Activated naive CD4-positive, alpha-beta T cell treated with anti-CD3 and anti-CD28 coated beads for 36 hours (primary cell): Measurements from ENCODE around the gene MTX1. TPM values are rescaled to one million over a fixed set of nuclear protein-coding genes. Genes with fewer than 3 reads are reported as not detected.

Source experiments
- CTCF ChIA-PET: fragments of 350-600 bp; sonication (Branson Sonifier 250); formaldehyde crosslinking; loops from one replicate; lab custom pipeline; 2021; ENCODE audit warnings: antibody characterized with exemption; lab: Charles Lee
- DNase-seq: peaks from one replicate; pipeline ENCODE4 v3.0.0-alpha.2; 2020
- H3K27ac Mint-ChIP-seq: one replicate; pipeline ENCODE4 v1.8.0; 2021; ENCODE audit warnings: mild to moderate bottlenecking, mixed read lengths
- H3K27me3 Mint-ChIP-seq: one replicate; pipeline ENCODE4 v1.8.0; 2021; ENCODE audit warnings: low read depth, mixed read lengths
- H3K36me3 Mint-ChIP-seq: one replicate; pipeline ENCODE4 v1.8.0; 2021; ENCODE audit warnings: low read depth, mixed read lengths
- H3K4me1 Mint-ChIP-seq: one replicate; pipeline ENCODE4 v1.8.0; 2021; ENCODE audit warnings: low read depth, mixed read lengths
- H3K4me3 Mint-ChIP-seq: one replicate; pipeline ENCODE4 v1.8.0; 2021; ENCODE audit warnings: mild to moderate bottlenecking, moderate library complexity, mixed read lengths
- H3K9me3 Mint-ChIP-seq: one replicate; pipeline ENCODE4 v1.8.0; 2021; ENCODE audit warnings: mixed read lengths
- intact Hi-C: fragments of 100-400 bp; cut with micrococcal nuclease; formaldehyde crosslinking; loops from one replicate; pipeline ENCODE4 v1.15.1; 2023
- total RNA-seq, 2 experiments: library from RNA; stranded (reverse); gene quantifications; one replicate each; pipeline ENCODE4 v1.2.3, GENCODE V29; 2021

MTX1 gene
- total RNA-seq, 2 experiments from 2014 or later = 46.8 to 47.4 TPM

DNA sequence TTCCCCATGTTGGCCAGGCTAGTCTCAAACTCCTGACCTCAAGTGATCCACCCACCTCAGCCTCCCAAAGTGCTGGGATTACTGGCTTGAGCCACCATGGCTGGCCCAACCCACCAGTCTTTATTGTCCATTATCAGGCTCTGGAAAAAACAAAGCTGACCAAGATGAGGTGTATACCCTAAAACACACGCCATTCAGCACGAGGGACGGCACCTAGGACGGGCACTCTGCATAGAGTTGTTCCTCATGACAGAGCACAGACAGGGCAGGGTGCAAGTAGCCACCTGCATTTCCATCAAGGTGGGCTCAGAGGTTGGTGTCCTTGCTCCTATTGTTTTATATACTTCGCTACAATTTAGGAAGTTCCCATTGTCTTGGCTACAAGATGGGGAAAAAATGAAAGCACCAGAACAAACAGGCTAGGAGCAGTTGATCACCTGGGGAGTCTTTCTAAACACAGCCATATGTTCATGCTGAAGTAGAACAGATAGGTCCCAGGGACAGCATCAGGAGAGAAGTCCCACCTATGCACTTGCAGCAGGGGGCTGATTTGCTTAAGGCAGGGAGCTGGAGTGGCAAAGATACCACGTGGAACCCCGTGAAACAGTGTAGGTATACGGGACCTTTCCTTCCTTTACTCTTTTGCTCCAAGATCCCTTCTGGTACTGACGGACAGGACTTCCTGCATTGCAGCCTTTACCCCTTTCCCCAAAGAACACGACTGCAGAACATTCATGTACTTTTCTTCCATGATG is 39.9 kb upstream of the MTX1 start:
- no peak overlapping the region for H3K4me3 Mint-ChIP-seq
- peaks cover 11% of the 10 kb centered on the region for H3K36me3 Mint-ChIP-seq
- H3K27ac Mint-ChIP-seq = no peak overlapping the region
- no peaks in the 10 kb centered on the region for H3K9me3 Mint-ChIP-seq
- no peaks in the 10 kb centered on the region for H3K27me3 Mint-ChIP-seq
- H3K4me1 Mint-ChIP-seq = peaks cover 31% of the 10 kb centered on the region
- intact Hi-C loops = loop anchor here (1.0 kb wide), 1 partner anchor 106 kb away; no protein-coding TSS in a partner anchor
- CTCF ChIA-PET = interaction anchor here (0.6 to 12.0 kb wide), 17 partner anchors 12 to 749 kb away, joined by 3 to 234 read pairs (median 4); partner anchors contain the start of genes EFNA4 and SLC50A1
- no peak for DNase-seq

DNA sequence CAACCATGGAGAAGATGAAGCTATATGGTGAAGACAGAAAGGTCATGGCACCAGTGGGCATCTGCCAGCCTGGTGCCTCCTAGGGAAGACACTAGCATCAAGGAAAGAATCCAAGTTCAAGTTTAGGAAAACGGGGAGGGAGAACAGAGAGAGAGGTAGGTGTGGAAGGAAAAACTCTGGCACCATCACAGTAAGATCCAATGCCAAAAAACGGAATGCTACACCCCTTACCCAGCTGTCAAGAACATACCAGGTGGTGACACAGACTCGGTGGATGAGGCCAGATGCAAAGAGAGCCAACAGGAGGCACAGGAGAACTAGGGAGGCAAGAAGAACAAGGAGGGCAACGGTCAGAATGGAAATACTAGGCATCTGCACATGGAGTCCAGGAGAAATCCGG is 39.0 kb upstream of the MTX1 start:
- H3K4me3 Mint-ChIP-seq = no peak overlapping the region
- no peaks in the 10 kb centered on the region for H3K9me3 Mint-ChIP-seq
- peaks cover 11% of the 10 kb centered on the region for H3K36me3 Mint-ChIP-seq
- no peak for DNase-seq
- no peak overlapping the region for H3K27ac Mint-ChIP-seq
- H3K27me3 Mint-ChIP-seq = no peaks in the 10 kb centered on the region
- H3K4me1 Mint-ChIP-seq = peaks cover 37% of the 10 kb centered on the region
- intact Hi-C loops = no loop called here
- CTCF ChIA-PET = interaction anchor here (0.7 to 12.0 kb wide), 5 partner anchors 41 to 130 kb away, joined by 3 to 234 read pairs (median 3); no protein-coding TSS in a partner anchor

DNA sequence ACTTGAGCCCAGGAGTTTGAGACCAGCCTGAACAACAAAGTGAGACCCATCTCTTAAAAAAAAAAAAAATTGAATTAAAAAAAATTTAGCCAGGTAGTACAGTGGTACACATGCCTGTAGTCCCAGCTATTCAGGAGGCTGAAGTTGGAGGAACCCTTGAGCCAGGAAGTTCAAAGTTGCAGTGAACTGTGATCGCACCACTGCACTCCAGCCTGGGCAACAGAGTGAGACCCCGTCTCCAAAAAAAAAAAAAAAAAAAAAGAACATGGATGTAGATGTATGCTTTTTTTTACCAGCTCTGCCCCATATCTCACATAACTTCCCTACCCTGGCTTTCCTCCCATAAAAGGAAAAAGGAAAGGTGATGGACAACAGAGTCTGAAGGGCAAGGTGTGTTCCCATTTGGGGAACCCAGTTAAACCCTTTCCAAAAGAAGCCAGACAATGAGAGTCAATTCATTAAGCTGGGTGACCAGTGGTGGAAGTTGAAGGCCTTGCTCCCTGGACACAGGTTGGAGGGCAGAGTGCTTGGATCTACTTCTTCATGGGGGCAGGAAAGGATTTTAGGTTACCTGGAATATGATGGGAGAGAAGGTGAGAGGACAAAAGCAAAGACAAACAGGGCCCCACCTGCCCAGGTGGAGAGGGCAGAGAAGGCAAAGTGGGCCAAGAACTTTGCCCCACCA is 38.3 kb upstream of the MTX1 start:
- Mint-ChIP-seq H3K9me3 (no peaks in the 10 kb centered on the region), H3K36me3 (peaks cover 11% of the 10 kb centered on the region), H3K27ac (no peak overlapping the region), H3K4me1 (peaks cover 44% of the 10 kb centered on the region), H3K4me3 (no peak overlapping the region), H3K27me3 (no peaks in the 10 kb centered on the region)
- CTCF ChIA-PET = interaction anchor here (0.6 to 12.0 kb wide), 7 partner anchors 24 to 916 kb away, joined by 3 to 234 read pairs (median 4); no protein-coding TSS in a partner anchor
- DNase-seq = no peak
- intact Hi-C loops = loop anchor here (5.0 kb wide), 1 partner anchor 137 kb away; the partner anchor contains the start of gene FDPS

DNA sequence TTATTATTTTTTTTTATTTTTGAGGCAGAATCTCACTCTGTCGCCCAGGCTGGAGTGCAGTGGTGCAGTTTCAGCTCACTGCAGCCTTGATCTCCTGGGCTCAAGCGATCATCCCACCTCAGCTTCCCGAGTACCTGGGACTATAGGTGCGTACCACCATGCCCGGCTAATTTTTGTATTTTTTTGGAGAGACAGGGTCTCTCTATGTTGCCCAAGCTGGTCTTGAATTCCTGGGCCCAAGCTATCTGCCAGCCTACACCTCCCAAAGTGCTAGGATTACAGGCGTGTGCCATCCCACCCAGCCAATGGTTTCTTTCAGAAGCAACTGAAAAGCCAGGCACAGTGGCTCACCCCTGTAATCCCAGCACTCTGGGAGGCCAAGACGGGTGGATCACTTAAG is 37.7 kb upstream of the MTX1 start:
- H3K36me3 Mint-ChIP-seq = peaks cover 11% of the 10 kb centered on the region

DNA sequence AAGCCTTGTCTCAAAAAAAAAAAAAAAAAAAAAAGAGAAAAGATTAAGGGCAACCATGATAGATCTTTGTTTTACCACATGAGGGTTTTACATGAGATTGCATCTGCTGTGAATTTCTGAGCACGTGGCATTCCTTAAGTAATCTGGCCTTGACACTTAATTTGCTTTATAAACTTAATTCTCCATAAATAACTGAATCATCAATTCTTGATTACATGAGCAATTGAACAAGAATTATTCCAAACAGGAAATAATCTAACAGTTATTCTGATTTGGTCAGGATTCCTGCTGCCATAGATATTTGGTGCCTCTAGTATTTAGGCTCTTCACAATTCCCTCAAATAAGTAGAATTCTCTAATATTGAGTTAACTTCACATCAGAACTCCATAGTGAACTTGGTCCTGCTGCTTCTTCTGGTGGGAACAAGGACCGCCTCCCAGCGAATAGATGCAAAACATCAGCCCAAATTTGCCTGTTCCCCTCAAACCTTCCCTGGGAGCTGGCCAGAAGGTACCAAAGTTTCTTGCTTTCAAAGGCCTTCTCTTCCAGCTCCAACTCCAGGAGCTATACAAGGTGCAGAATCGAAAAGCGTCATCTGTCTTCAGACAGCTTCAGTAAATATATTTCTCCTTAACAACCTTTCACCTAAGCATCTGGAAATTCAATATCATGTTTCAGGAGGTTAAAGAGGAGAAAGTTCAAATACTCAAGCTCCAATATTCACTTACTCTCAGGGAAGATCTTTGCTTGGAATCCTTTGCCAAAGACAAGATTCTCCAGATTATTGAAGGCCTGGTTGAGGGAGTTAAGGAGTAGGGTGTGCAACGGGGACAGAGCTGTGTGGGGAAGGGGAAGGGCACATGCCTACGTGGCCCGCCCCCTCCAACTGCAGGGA is 36.4 kb upstream of the MTX1 start:
- Mint-ChIP-seq H3K27ac (peak overlapping the region; percentile 97), H3K9me3 (no peaks in the 10 kb centered on the region), H3K27me3 (no peaks in the 10 kb centered on the region), H3K4me3 (peak overlapping the region; percentile 93), H3K4me1 (peaks cover 53% of the 10 kb centered on the region), H3K36me3 (peaks cover 11% of the 10 kb centered on the region)
- intact Hi-C loops = loop anchor here (5.0 kb wide), 1 partner anchor 135 kb away; the partner anchor contains the start of gene FDPS
- CTCF ChIA-PET = interaction anchor here (0.6 to 12.0 kb wide), 28 partner anchors 8 to 228 kb away, joined by 3 to 234 read pairs (median 6); partner anchors contain the start of genes MTX1, SLC50A1 and THBS3
- no peak for DNase-seq

More for the DNA sequence above, 37.7 kb upstream of the MTX1 start:
- intact Hi-C loops = loop anchor here (5.0 kb wide), 1 partner anchor 136 kb away; the partner anchor contains the start of gene FDPS
- DNase-seq = no peak
- no peak overlapping the region for H3K4me3 Mint-ChIP-seq
- no peak overlapping the region for H3K27ac Mint-ChIP-seq
- peaks cover 46% of the 10 kb centered on the region for H3K4me1 Mint-ChIP-seq
- no peaks in the 10 kb centered on the region for H3K9me3 Mint-ChIP-seq
- CTCF ChIA-PET = interaction anchor here (0.6 to 12.0 kb wide), 6 partner anchors 23 to 815 kb away, joined by 4 to 234 read pairs (median 4); no protein-coding TSS in a partner anchor
- H3K27me3 Mint-ChIP-seq = no peaks in the 10 kb centered on the region

DNA sequence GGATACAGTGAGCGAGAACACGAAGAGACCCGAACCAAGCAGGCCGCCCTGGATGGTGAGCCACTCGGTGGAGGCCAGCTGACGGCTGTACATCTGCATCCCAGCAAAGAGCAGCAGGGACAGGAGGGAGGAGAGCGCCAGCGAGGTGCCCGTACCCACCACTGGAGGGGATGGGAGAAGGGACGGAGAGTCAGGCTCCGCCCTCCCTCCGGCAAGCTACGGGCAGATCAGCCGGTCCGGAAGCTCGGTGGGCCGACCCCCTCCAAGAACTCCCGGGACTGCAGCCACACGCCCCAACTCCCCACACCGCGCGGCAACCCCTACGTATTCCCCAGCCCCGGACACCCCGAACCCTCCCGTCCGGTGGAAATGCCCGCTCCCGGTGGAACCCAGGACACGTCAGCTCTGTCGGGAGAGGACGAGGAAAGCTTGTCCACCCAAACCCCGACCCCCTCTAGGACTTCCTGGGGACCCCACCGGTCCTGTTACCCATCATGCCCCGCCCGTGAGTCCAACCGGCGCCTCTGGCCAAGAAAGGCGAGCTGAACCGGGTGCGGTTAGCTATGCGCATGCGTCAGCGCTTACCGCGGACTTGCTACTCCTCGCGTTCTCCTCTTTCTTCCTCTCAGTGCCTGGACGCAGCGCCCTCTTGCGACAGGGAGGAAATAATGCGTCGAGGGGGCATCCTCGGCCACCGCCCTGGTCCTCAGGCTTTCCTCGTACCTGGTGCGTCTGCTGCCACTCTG is 35.6 kb upstream of the MTX1 start, which contains the start of gene KRTCAP2:
Gene KRTCAP2, minus strand, starts transcription at position 573 of the 746 bp plus-strand sequence. Its CDS starts 80 bp downstream, at position 493.
- no peaks in the 10 kb centered on the region for H3K9me3 Mint-ChIP-seq
- H3K27ac Mint-ChIP-seq = peak within 1 kb of the TSS; percentile 97
- CTCF ChIA-PET = interaction anchor here (0.7 to 12.0 kb wide), 35 partner anchors 9 to 382 kb away, joined by 3 to 234 read pairs (median 5); partner anchors contain the start of genes EFNA4, MTX1, SLC50A1 and THBS3
- H3K36me3 Mint-ChIP-seq = peaks cover 11% of the 10 kb centered on the region
- intact Hi-C loops = loop anchor here (1.0 to 5.0 kb wide), 4 partner anchors 21 to 134 kb away; partner anchors contain the start of genes DPM3, FDPS and SLC50A1
- peak within 1 kb of the TSS; percentile 93 for H3K4me3 Mint-ChIP-seq
- peaks cover 46% of the 10 kb centered on the region for H3K4me1 Mint-ChIP-seq
- H3K27me3 Mint-ChIP-seq = no peaks in the 10 kb centered on the region
- peak; percentile 98 for DNase-seq

DNA sequence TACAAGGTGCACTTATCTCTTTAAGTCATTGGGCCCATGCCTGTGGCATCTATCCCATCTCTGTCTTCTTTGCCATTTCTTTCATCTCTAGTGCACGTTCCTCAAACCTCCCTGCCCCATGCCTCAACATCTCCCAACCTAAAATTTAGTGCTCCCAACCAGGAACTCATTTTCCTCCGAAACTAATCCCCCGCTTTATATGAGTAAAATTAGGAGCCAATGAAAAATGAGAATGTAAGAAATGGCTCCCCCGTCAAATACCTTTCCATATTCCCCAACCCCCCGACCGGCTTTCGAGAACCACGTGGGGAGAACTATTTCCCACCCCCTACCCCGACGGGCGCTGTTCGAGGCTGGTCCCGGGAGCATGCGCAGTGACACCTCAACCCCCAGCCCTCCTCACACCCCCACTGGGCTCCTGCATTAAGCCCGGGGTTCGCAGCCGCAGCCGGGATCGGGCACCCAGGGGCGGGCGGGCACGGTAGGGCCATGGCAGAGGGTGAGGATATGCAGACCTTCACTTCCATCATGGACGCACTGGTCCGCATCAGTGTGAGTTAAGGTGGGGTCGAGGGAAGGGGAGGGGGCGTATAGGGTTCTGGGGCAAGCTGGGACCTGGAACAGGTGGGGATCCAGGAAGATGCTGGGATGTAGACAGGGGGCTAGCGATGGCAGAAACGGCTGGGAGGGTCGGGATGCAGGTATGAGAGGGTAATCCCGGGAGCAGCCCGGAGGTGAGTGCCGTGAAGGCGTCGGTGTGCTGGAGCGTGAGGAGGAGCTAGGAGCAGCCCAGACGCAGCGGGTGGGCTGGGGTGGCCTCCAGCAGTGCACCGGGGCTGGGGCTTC is 34.8 kb upstream of the MTX1 start, which contains the start of gene TRIM46:
Gene TRIM46, plus strand, starts transcription at position 372 of the 846 bp plus-strand sequence. Its CDS starts 118 bp downstream, at position 490.
- H3K27me3 Mint-ChIP-seq = no peaks in the 10 kb centered on the region
- H3K36me3 Mint-ChIP-seq = peaks cover 11% of the 10 kb centered on the region
- CTCF ChIA-PET = interaction anchor here (0.7 to 12.0 kb wide), 31 partner anchors 9 to 156 kb away, joined by 3 to 234 read pairs (median 6); partner anchors contain the start of genes EFNA4, MTX1 and THBS3
- H3K27ac Mint-ChIP-seq = peak within 1 kb of the TSS; percentile 97
- H3K4me3 Mint-ChIP-seq = peak within 1 kb of the TSS; percentile 93
- no peaks in the 10 kb centered on the region for H3K9me3 Mint-ChIP-seq
- DNase-seq = peak; percentile 69
- peaks cover 45% of the 10 kb centered on the region for H3K4me1 Mint-ChIP-seq
- intact Hi-C loops = loop anchor here (1.0 to 5.0 kb wide), 4 partner anchors 21 to 134 kb away; partner anchors contain the start of genes DPM3, FDPS and SLC50A1

DNA sequence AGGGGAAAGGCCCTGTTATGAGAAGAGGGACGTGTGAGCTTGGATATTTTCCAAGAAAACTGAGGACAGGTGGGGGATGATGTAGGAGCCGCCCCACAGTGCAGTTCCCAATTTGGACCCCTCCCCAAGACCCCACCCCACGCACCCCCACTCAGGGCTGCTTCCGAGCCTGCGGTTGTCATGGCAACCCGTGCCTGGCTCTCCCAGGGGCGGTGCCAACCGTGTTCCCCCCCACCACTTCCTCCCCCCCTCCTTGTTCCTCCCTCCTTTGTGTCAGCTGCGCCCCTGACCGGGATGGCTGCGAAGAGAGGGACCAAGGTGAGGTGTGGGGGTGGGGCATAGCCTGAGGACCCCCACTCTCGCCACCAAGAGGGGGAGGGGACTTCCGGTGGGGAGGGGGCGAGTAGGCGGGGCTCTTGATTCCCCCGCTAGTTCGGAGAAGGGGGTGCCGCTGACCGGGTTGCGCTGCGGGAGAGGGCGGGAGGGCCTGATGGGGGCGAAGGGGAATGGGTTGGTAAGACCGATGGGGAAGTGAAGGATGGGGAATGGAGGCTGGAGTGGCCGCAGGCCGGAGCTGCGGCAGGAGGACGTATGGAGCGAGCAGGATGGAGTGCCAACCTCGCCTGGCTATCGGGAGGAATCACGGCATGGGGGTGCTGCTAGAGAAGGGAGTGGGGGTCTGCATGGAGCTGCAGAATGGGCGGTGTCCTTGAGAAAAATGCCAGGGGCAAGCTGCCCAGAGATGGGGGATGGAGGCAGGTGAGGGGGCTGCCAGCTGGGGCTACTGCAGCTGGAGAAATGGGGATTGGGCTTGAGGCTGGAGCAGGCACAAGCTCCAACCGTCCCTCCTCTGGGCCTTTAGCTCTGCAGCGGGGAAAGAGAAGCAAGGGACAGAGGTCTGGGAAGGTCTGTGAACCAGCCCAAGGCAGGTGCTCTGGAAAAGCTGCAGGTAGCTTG is 33.9 kb upstream of the MTX1 start:
- DNase-seq = peak; percentile 57
- H3K36me3 Mint-ChIP-seq = peaks cover 14% of the 10 kb centered on the region
- H3K9me3 Mint-ChIP-seq = no peaks in the 10 kb centered on the region
- H3K4me1 Mint-ChIP-seq = peaks cover 45% of the 10 kb centered on the region
- CTCF ChIA-PET = interaction anchor here (0.5 to 12.0 kb wide), 19 partner anchors 10 to 176 kb away, joined by 3 to 234 read pairs (median 4); no protein-coding TSS in a partner anchor
- H3K27me3 Mint-ChIP-seq = no peaks in the 10 kb centered on the region
- peak overlapping the region; percentile 93 for H3K4me3 Mint-ChIP-seq
- peak overlapping the region; percentile 70 for H3K27ac Mint-ChIP-seq
- intact Hi-C loops = loop anchor here (5.0 kb wide), 1 partner anchor 133 kb away; the partner anchor contains the start of gene FDPS
